ENCODE measurements around the gene FAM151A. TPM values are rescaled to one million over a fixed set of nuclear protein-coding genes. Genes with fewer than 3 reads are reported as not detected.
"Not testable (repeated sequence)": the region's sequence is repeated elsewhere in the genome, so short reads cannot be mapped to it uniquely, and the experiment has no call there.

FAM151A gene
- polyA plus RNA-seq, 1 donor: 0.34 TPM

- DNase-seq (ENCODE audit: low read depth): not testable (repeated sequence)
Observed at GRCh38 chr1:54636461-54637446, 13.4 kb upstream of the FAM151A start.

GRCh38 chr1:54635804-54636203, 12.5 kb upstream of the FAM151A start:
- DNase-seq (ENCODE audit: low read depth): not testable (repeated sequence)

- no peak for DNase-seq (ENCODE audit: low read depth)
Observed at GRCh38 chr1:54627196-54627595, 3.9 kb upstream of the FAM151A start.

- no peak for DNase-seq (ENCODE audit: low read depth)
Observed at GRCh38 chr1:54624466-54625464, 1.4 kb upstream of the FAM151A start.

- no peak for DNase-seq (ENCODE audit: low read depth)
Observed at GRCh38 chr1:54619749-54620148, 3.6 kb downstream of the FAM151A start.

GRCh38 chr1:54615531-54616279, 7.6 kb downstream of the FAM151A start:
- no peak for DNase-seq (ENCODE audit: low read depth)

- DNase-seq (ENCODE audit: low read depth): no peak
Observed at GRCh38 chr1:54614563-54614962, 8.8 kb downstream of the FAM151A start.

- DNase-seq (ENCODE audit: low read depth): no peak
Observed at GRCh38 chr1:54614024-54614423, 9.3 kb downstream of the FAM151A start.

- DNase-seq (ENCODE audit: low read depth): no peak
Observed at GRCh38 chr1:54611621-54612020, 11.7 kb downstream of the FAM151A start.

- DNase-seq (ENCODE audit: low read depth): no peak
Observed at GRCh38 chr1:54610601-54611580, 12.4 kb downstream of the FAM151A start.

- no peak for DNase-seq (ENCODE audit: low read depth)
Observed at GRCh38 chr1:54610048-54610447, 13.3 kb downstream of the FAM151A start.

GRCh38 chr1:54609301-54609921, 13.9 kb downstream of the FAM151A start:
- peak; percentile 6 for DNase-seq (ENCODE audit: low read depth)

- no peak for DNase-seq (ENCODE audit: low read depth)
Observed at GRCh38 chr1:54608566-54609230, 14.6 kb downstream of the FAM151A start.

GRCh38 chr1:54607821-54608565, 15.3 kb downstream of the FAM151A start:
- no peak for DNase-seq (ENCODE audit: low read depth)

GRCh38 chr1:54606990-54607325, 16.4 kb downstream of the FAM151A start:
- no peak for DNase-seq (ENCODE audit: low read depth)

GRCh38 chr1:54606096-54606989, 17.0 kb downstream of the FAM151A start:
- DNase-seq (ENCODE audit: low read depth): no peak

- DNase-seq (ENCODE audit: low read depth): no peak
Observed at GRCh38 chr1:54604572-54605370, 18.6 kb downstream of the FAM151A start.
